Stimulated activated CD8-positive, alpha-beta memory T cell treated with anti-CD3 and anti-CD28 coated beads, Interleukin-4, amount 100 ng/mL, for 48 hours (primary cell): ENCODE measurements around the gene OPN3.

Experiments
- DNase-seq: peaks from one replicate; pipeline ENCODE4 v3.0.0-alpha.2; 2020

OPN3 gene

GRCh38 chr1:241644259-241644658 lies 4.1 kb upstream of the OPN3 start:
- DNase-seq, result no peak

GRCh38 chr1:241642593-241642944 lies 2.4 kb upstream of the OPN3 start:
- DNase-seq, result no peak

- no peak for DNase-seq
Observed at GRCh38 chr1:241641773-241642592, 1.8 kb upstream of the OPN3 start.

- no peak for DNase-seq
Observed at GRCh38 chr1:241640867-241641622, 876 bp upstream of the OPN3 start.

- no peak for DNase-seq
Observed at GRCh38 chr1:241639623-241640148, 483 bp downstream of the OPN3 start.

- DNase-seq, result no peak
Observed at GRCh38 chr1:241638909-241639622, 1.1 kb downstream of the OPN3 start.

- DNase-seq, result no peak
Observed at GRCh38 chr1:241638099-241638682, 2.0 kb downstream of the OPN3 start.

DNA sequence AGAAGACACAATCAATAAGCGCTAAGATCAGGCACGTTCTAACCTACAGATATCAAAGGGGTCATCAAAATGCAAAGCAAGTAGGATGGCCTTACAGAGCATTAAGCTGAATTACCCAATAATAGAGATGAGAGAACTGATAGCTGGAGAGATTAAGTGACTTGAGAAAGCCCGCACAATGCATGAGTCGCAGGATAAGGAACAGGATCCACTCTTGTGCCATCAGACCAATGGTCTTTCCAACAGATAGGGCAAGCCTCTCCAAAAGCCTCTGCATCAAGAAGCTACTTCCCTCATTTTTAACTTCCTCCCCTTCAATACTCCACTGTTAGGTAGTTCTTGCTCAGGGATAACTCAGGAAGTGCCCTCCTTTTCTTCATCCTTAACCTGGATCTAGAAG lies 2.6 kb downstream of the OPN3 start:
- no peak for DNase-seq

DNA sequence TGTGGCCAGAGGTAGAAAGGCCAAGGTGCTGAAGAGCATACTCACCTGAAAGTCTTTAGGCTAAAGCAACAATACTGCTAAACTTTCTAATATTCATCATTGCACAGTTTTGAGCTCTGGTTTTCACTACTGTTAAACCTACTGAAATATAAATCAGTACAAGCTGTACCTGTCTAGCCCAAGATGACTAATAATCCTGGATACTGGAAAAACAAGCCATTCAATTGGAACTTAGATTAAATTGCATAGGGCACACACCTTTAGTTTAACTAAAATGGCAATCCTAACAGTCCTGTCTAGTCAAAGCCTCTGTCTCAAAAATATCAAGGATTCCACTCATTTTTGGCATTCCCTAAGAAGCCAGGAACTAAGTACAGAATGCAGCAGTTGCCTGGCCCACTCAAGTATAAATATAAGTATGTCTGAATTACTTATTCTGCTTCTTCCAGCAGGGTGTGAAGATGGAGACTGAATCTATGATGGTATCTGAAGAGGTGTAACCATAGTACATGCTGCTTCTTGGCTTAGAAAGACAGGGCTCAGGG lies 3.1 kb downstream of the OPN3 start:
- DNase-seq, result no peak

- no peak for DNase-seq
Observed at GRCh38 chr1:241636291-241636690, 3.9 kb downstream of the OPN3 start.

- DNase-seq, result no peak
Observed at GRCh38 chr1:241635556-241636152, 4.5 kb downstream of the OPN3 start.

GRCh38 chr1:241632987-241633386 lies 7.2 kb downstream of the OPN3 start:
- DNase-seq, result no peak

DNA sequence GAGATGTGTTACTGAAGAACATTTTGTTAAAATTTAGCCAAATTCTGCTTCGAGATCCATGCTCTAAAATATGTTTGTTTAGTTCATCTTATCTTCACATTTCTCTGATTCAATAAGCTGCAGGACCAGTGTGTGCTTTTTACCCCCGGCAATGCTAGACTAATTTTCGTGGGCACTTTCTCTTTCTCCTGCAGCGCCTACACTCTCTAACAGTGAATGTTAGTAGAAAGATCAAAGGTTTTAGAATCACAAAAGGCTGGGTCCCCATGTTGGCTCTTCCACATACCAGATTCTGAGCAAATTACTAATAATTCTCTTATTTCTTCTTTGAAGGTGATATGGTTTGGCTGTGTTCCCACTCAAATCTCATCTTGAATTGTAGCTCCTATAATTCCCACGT lies 8.5 kb downstream of the OPN3 start:
- no peak for DNase-seq

DNA sequence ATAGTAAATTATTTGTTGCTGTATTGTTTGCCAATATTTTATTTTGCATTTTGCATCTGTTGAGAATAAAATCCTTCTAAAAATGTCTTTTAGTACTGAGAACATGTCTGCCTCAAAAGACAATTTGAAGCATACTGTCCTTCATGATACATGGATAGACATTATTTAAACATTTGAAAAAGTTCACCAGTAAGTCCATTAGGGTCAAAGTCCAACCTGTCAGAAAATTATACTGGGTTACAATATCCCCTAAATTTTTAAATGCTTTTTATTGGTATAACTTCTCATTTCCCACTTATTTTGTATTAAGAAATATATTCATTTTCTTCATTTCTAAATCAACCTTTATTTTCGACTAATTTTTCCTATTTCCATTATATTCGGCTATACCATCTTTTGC lies 9.3 kb downstream of the OPN3 start:
- DNase-seq, result no peak

GRCh38 chr1:241630476-241630875 lies 9.7 kb downstream of the OPN3 start:
- DNase-seq, result no peak

GRCh38 chr1:241630005-241630404 lies 10.2 kb downstream of the OPN3 start:
- DNase-seq, result no peak

DNA sequence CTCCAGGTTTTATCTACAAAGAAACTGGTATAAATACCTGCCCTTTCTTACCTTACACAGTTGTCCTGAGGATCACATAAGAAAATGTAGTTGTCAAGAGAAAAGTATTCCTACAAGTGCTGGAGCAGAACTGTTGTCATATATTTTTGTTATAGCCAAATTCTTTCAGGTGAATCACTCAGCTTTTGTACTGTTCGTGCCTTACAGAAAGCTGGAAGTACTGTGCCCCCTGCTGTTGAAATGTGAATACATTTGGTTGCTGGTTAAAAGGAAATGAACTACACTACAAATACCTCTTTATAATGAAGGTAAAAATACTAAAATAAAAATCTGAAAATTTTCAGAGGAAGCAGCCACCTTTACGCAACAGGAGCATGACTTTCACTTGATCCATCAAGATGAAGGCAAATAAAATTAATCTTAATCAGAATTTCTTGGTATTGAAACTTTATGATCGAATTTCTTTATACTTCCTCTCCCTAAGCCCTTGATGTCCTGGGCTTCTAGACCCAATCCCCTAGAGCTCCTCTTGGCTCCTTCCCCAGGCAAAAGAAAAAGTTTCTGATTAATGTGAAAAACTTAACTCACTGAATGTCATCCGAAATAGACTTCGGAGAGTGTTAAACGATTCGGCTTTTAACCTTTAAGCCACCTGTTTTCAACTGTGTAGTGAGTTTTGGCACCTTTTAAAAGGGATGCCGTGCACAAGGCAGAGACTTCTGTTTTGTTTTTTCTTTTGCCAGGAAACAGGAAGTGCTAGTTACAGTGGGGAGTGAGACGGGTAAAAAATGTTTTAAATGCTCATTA lies 12.5 kb downstream of the OPN3 start:
- DNase-seq, result no peak

GRCh38 chr1:241624935-241625334 lies 15.2 kb downstream of the OPN3 start:
- DNase-seq, result no peak

DNA sequence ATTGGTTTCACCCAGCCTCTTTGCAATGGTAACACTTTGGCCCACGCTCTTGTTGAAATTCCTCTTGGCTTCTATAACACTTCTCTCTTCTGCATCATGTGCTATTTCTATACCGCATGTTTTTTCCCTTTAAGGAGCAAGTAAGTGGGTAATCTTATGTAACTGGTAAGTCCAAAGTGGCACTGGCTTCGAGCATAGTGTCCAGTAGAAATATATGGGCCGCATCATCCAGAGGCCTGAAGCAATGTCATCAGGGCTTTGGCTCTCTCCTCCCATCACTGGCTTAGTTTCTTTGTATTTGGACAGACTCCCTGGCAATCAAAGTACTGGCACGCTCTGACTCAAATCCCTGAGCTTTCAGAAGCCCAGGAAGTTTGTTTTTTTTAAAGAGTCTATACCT lies 17.5 kb downstream of the OPN3 start:
- DNase-seq, result no peak

GRCh38 chr1:241617426-241617825 lies 22.7 kb downstream of the OPN3 start:
- DNase-seq, result no peak
